ENCODE results near the gene LPP. TPM values are rescaled to one million over a fixed set of nuclear protein-coding genes. Genes with fewer than 3 reads are reported as not detected.

The LPP gene
- total and polyA plus RNA-seq, 2 of the 4 experiments (the other 2 are of a cell fraction), result 16.0 to 130 TPM

DNA sequence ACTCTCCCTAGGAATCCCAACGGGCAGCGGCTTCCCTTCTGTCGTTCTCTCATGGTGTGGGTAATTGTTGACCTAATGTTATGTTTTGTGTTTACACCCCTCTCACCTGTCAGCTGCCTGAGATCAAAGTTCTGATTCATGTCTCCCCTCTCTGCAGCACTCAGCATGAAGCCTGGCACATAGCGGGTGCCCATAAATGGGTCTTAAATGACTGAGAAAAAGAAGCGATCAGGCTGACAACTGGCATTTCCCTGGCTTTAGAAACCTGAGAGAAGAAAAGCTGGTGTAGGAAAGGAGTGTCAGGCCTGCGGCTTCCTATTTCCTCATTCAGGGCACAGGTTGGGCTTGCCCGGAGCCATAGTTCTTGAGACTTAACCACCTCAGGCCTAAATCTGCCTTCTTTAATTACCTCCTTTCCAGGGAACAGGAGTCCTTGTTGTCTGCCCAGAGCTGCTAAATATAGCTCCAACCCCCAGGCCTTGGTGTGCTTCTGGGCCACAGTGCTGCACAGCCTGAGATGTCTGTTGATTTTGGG is 31.8 kb downstream of the LPP start:
- no peak overlapping the region for H3K27ac ChIP-seq (ENCODE audit: insufficient read depth, low read length)
- peaks cover 5% of the 10 kb centered on the region for H3K36me3 ChIP-seq (ENCODE audit: control insufficient read depth, insufficient read depth, low read length)
- H3K23ac ChIP-seq (ENCODE audit: low read depth, low read length), result no peak overlapping the region
- in situ Hi-C loops (cut with MboI; ENCODE audit: low sequenced_read_pairs) (no loop called here), dilution Hi-C loops (cut with HindIII; ENCODE audit: low sequenced_read_pairs, unreplicated experiment) (no loop called here), intact Hi-C loops (cut with micrococcal nuclease) (no loop called here)
- ATAC-seq (ENCODE audit: low read depth) (peak; percentile 60; the same call in 1 of the 2 replicates), DNase-seq (no peak)
- H3K56ac ChIP-seq (ENCODE audit: extremely low read depth, insufficient read depth, low read length), result no peak overlapping the region
- H4K20me1 ChIP-seq (ENCODE audit: insufficient read depth, low read length), result peaks cover 80% of the 10 kb centered on the region
- ChIA-PET CTCF (interaction anchor here (0.6 kb wide), 1 partner anchor 9 kb away, joined by 3 read pairs; no protein-coding TSS in a partner anchor), POLR2A (ENCODE audit: unreplicated experiment) (no interaction called here)
- no TSS peak for BruUV-seq (replicated peaks)
- no peak overlapping the region for H4K5ac ChIP-seq (ENCODE audit: low read depth, low read length)
- H2AK9ac ChIP-seq (replicated peaks; ENCODE audit: low read depth, low read length, poor library complexity), result no peak overlapping the region
- H3K14ac ChIP-seq (replicated peaks; ENCODE audit: low read depth, low read length), result 0 out of 2 replicates have a peak overlapping the region, but pooled peaks have one; percentile 26
- H2AK5ac ChIP-seq (ENCODE audit: low read depth, low read length), result no peak overlapping the region; the same call in 1 of the 2 replicates
- H3K4me3 ChIP-seq (ENCODE audit: insufficient read depth, low read depth, low read length), result no peak overlapping the region
- no peak overlapping the region for H3K9ac ChIP-seq (ENCODE audit: low read depth, low read length)
- 0 out of 2 replicates have a peak overlapping the region, but pooled peaks have one; percentile 15 for H3K4ac ChIP-seq (ENCODE audit: low read depth, low read length)
- H2AFZ ChIP-seq (replicated peaks; ENCODE audit: low read length, poor library complexity), result no peak overlapping the region
- H2BK15ac ChIP-seq (ENCODE audit: low read depth, low read length), result no peak overlapping the region
- no peaks in the 10 kb centered on the region for H3K9me3 ChIP-seq (ENCODE audit: control insufficient read depth, insufficient read depth, low read length)
- WGBS, 2 experiments (ENCODE audit: extremely low coverage in 2 of 2, insufficient read length in 1 of 2), result 73% methylated on average over 2 of the region's 7 CpGs; no CpG with 5 or more reads in 1 of the 2 experiments
- no peak overlapping the region for H2BK20ac ChIP-seq (ENCODE audit: low read depth, low read length)
- peaks cover 58 to 84% of the 10 kb centered on the region in 2 experiments for H3K79me1 ChIP-seq (ENCODE audit: low read depth in 1 of 2, low read length in 2 of 2)
- H3K4me2 ChIP-seq (ENCODE audit: low read depth, low read length), result no peak overlapping the region
- no peak overlapping the region for H4K91ac ChIP-seq (ENCODE audit: insufficient read depth, low read depth, low read length)
- H4K8ac ChIP-seq (ENCODE audit: low read depth in 2 of 2, low read length in 2 of 2), result no peak overlapping the region
- H3K18ac ChIP-seq (ENCODE audit: low read depth, low read length), result no peak overlapping the region
- H2BK5ac ChIP-seq (ENCODE audit: low read depth, low read length, poor library complexity, severe bottlenecking), result no peak overlapping the region
- H3K27me3 ChIP-seq (ENCODE audit: control insufficient read depth, insufficient read depth, low read length), result no peaks in the 10 kb centered on the region
- peaks cover 28% of the 10 kb centered on the region for H3K9me1 ChIP-seq (ENCODE audit: insufficient read depth, low read length)
- H2BK120ac ChIP-seq (ENCODE audit: low read depth, low read length), result no peak overlapping the region
- peaks cover 10% of the 10 kb centered on the region for H3K4me1 ChIP-seq (ENCODE audit: control insufficient read depth, insufficient read depth, low read length)
- TF ChIP-seq BHLHE40 (IDR thresholded peaks at IDR 0.05; ENCODE audit: low read depth, low read length) (no peak), SMC3 (IDR thresholded peaks at IDR 0.05; ENCODE audit: low read depth, low read length) (no peak), MAZ (IDR thresholded peaks at IDR 0.05; ENCODE audit: borderline replicate concordance, low read depth, low read length) (no peak), MXI1 (IDR thresholded peaks at IDR 0.05; ENCODE audit: borderline replicate concordance, low read depth, low read length) (no peak), MAFK (IDR thresholded peaks at IDR 0.05; ENCODE audit: low read depth, low read length) (no peak), CEBPB (IDR thresholded peaks at IDR 0.05; ENCODE audit: low read depth, low read length) (no peak), POLR2A (IDR thresholded peaks at IDR 0.05; ENCODE audit: low read depth, low read length) (no peak), RCOR1 (IDR thresholded peaks at IDR 0.05; ENCODE audit: insufficient replicate concordance, low read length) (no peak), RAD21 (IDR thresholded peaks at IDR 0.05; ENCODE audit: low read length) (no peak), FOS (IDR thresholded peaks at IDR 0.05; ENCODE audit: low read depth, low read length) (no peak), CHD1 (IDR thresholded peaks at IDR 0.05; ENCODE audit: low read depth, low read length) (no peak), NFE2L2 (IDR thresholded peaks at IDR 0.05; ENCODE audit: low read depth, low read length) (no peak)
- TF ChIP-seq, protein P1, sequence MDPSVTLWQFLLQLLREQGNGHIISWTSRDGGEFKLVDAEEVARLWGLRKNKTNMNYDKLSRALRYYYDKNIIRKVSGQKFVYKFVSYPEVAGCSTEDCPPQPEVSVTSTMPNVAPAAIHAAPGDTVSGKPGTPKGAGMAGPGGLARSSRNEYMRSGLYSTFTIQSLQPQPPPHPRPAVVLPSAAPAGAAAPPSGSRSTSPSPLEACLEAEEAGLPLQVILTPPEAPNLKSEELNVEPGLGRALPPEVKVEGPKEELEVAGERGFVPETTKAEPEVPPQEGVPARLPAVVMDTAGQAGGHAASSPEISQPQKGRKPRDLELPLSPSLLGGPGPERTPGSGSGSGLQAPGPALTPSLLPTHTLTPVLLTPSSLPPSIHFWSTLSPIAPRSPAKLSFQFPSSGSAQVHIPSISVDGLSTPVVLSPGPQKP (IDR thresholded peaks at IDR 0.05; ENCODE audit: borderline replicate concordance, low read depth, low read length), result no peak
- TF ChIP-seq, protein P2, sequence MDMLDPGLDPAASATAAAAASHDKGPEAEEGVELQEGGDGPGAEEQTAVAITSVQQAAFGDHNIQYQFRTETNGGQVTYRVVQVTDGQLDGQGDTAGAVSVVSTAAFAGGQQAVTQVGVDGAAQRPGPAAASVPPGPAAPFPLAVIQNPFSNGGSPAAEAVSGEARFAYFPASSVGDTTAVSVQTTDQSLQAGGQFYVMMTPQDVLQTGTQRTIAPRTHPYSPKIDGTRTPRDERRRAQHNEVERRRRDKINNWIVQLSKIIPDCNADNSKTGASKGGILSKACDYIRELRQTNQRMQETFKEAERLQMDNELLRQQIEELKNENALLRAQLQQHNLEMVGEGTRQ (IDR thresholded peaks at IDR 0.05; ENCODE audit: low read depth, low read length), result no peak
- TF ChIP-seq, protein P3, sequence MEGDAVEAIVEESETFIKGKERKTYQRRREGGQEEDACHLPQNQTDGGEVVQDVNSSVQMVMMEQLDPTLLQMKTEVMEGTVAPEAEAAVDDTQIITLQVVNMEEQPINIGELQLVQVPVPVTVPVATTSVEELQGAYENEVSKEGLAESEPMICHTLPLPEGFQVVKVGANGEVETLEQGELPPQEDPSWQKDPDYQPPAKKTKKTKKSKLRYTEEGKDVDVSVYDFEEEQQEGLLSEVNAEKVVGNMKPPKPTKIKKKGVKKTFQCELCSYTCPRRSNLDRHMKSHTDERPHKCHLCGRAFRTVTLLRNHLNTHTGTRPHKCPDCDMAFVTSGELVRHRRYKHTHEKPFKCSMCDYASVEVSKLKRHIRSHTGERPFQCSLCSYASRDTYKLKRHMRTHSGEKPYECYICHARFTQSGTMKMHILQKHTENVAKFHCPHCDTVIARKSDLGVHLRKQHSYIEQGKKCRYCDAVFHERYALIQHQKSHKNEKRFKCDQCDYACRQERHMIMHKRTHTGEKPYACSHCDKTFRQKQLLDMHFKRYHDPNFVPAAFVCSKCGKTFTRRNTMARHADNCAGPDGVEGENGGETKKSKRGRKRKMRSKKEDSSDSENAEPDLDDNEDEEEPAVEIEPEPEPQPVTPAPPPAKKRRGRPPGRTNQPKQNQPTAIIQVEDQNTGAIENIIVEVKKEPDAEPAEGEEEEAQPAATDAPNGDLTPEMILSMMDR (conservative IDR thresholded peaks at IDR 0.05; ENCODE audit: low read depth, low read length), result no peak
